ENCODE measurements around the gene DCPS. TPM values are rescaled to one million over a fixed set of nuclear protein-coding genes. Genes with fewer than 3 reads are reported as not detected.
"Not testable (repeated sequence)": the region's sequence is repeated elsewhere in the genome, so short reads cannot be mapped to it uniquely, and the experiment has no call there.

The DCPS gene
- total RNA-seq, 1 donor from 2014 or later: 11.2 TPM

DNA sequence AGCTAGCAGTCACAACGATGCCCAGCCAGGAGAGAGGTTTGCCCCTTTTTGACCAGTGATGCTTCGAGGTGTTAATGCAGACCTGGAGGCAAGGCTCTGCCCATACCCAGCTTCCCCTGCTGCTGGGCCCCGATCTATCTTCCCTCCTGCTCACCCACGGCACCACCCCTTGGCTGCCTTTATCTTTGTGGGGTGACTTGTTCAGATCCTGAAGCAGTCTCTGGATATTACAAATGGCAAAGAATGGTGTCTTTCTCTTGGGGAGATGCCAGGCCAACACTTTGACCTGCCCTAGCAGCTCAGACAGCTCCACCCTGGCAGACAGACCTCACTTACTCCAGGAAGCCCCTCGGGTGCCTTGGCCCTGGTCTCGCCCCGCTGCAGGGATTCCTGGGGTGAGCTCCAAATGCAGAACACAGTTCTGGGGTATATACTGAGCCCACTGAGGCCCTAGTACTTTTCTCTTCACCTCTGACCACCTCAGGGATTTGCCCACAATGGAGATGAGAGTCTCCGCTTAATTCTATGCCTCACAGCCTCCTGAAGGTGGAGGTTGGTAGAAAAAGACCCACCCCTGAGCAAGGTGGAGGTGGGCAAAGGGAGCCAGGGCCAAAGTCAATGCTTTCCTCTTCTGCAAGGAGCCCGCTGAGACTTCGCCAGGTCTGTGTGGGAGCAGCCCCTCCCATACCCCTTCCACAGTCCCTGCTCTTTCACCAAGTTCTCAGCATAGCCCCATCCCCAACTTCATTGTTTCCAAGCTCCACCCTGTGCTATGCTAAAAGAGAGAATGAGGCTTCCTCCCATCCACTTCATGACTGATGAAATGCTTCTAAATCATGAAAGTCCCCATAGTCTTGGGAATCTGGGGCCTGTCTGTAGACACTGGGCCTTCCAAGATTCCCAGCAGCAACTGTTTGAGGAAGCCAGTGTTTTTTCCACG lies 40.6 kb downstream of the DCPS start:
- TF ChIP-seq, protein P1, sequence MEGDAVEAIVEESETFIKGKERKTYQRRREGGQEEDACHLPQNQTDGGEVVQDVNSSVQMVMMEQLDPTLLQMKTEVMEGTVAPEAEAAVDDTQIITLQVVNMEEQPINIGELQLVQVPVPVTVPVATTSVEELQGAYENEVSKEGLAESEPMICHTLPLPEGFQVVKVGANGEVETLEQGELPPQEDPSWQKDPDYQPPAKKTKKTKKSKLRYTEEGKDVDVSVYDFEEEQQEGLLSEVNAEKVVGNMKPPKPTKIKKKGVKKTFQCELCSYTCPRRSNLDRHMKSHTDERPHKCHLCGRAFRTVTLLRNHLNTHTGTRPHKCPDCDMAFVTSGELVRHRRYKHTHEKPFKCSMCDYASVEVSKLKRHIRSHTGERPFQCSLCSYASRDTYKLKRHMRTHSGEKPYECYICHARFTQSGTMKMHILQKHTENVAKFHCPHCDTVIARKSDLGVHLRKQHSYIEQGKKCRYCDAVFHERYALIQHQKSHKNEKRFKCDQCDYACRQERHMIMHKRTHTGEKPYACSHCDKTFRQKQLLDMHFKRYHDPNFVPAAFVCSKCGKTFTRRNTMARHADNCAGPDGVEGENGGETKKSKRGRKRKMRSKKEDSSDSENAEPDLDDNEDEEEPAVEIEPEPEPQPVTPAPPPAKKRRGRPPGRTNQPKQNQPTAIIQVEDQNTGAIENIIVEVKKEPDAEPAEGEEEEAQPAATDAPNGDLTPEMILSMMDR (IDR thresholded peaks at IDR 0.05): no peak
- peaks cover 73% of the 10 kb centered on the region for H3K4me1 Mint-ChIP-seq (ENCODE audit: unreplicated experiment)
- no peak for DNase-seq (ENCODE audit: extremely low spot score, unreplicated experiment)
- no peaks in the 10 kb centered on the region for H3K27me3 Mint-ChIP-seq (ENCODE audit: unreplicated experiment)
- H3K27ac Mint-ChIP-seq (ENCODE audit: unreplicated experiment): no peak overlapping the region
- H3K9me3 Mint-ChIP-seq (ENCODE audit: unreplicated experiment): no peaks in the 10 kb centered on the region
- no peak overlapping the region for H3K4me3 Mint-ChIP-seq (ENCODE audit: unreplicated experiment)
- peaks cover 5% of the 10 kb centered on the region for H3K36me3 Mint-ChIP-seq (ENCODE audit: unreplicated experiment)

- Mint-ChIP-seq H3K27me3 (ENCODE audit: unreplicated experiment) (no peaks in the 10 kb centered on the region), H3K9me3 (ENCODE audit: unreplicated experiment) (no peaks in the 10 kb centered on the region), H3K27ac (ENCODE audit: unreplicated experiment) (no peak overlapping the region), H3K4me1 (ENCODE audit: unreplicated experiment) (peaks cover 66% of the 10 kb centered on the region), H3K4me3 (ENCODE audit: unreplicated experiment) (no peak overlapping the region), H3K36me3 (ENCODE audit: unreplicated experiment) (peaks cover 5% of the 10 kb centered on the region)
- TF ChIP-seq, protein P1 (IDR thresholded peaks at IDR 0.05): no peak
- DNase-seq (ENCODE audit: extremely low spot score, unreplicated experiment): no peak
Observed at GRCh38 chr11:126345283-126345682, 41.4 kb downstream of the DCPS start.

GRCh38 chr11:126345759-126346585 lies 42.1 kb downstream of the DCPS start:
- H3K4me3 Mint-ChIP-seq (ENCODE audit: unreplicated experiment): no peak overlapping the region
- no peaks in the 10 kb centered on the region for H3K9me3 Mint-ChIP-seq (ENCODE audit: unreplicated experiment)
- TF ChIP-seq, protein P1 (IDR thresholded peaks at IDR 0.05): no peak
- H3K4me1 Mint-ChIP-seq (ENCODE audit: unreplicated experiment): peaks cover 66% of the 10 kb centered on the region
- peak overlapping the region; percentile 63 for H3K27ac Mint-ChIP-seq (ENCODE audit: unreplicated experiment)
- peaks cover 9% of the 10 kb centered on the region for H3K36me3 Mint-ChIP-seq (ENCODE audit: unreplicated experiment)
- DNase-seq (ENCODE audit: extremely low spot score, unreplicated experiment): no peak
- no peaks in the 10 kb centered on the region for H3K27me3 Mint-ChIP-seq (ENCODE audit: unreplicated experiment)

DNA sequence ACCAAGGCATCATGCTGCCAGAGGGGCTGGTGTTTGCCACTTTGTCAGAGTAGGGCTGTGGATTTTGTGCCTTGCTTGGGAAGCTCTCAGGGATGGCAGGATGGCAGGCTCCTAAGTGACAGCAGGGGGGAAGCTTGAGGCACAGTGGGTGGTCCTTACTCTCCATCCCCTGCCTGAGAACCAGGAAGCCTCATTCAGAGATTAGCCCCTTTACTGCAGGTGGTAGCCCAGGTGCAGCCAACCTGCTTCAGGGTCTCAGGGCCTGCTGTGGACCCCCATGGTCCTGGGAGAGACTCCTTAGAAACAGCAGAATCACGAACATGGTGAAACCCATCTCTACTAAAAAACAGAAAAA lies 42.7 kb downstream of the DCPS start:
- DNase-seq (ENCODE audit: extremely low spot score, unreplicated experiment): no peak
- peak overlapping the region; percentile 63 for H3K27ac Mint-ChIP-seq (ENCODE audit: unreplicated experiment)
- no peak overlapping the region for H3K4me3 Mint-ChIP-seq (ENCODE audit: unreplicated experiment)
- H3K9me3 Mint-ChIP-seq (ENCODE audit: unreplicated experiment): no peaks in the 10 kb centered on the region
- TF ChIP-seq, protein P1 (IDR thresholded peaks at IDR 0.05): no peak
- peaks cover 10% of the 10 kb centered on the region for H3K36me3 Mint-ChIP-seq (ENCODE audit: unreplicated experiment)
- no peaks in the 10 kb centered on the region for H3K27me3 Mint-ChIP-seq (ENCODE audit: unreplicated experiment)
- peaks cover 61% of the 10 kb centered on the region for H3K4me1 Mint-ChIP-seq (ENCODE audit: unreplicated experiment)

DNA sequence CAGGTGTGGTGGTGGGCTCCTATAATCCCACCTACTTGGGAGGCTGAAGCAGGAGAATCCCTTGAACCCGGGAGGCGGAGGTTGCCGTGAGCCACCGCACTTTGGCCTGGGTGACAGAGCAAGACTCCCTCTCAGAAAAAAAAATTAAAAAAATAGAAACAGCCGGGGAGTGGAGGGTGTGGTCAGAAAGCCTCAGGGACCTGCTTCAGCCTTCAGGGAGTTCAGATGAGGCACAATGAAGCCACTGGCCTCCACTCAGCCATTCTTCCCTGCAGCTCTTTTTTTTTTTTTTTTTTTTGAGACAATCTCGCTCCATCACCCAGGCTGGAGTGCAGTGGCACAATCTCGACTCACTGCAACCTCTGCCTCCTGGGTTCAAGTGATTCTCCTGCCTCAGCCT lies 43.1 kb downstream of the DCPS start:
- not testable (repeated sequence) for H3K27me3 Mint-ChIP-seq (ENCODE audit: unreplicated experiment); DNase-seq (ENCODE audit: extremely low spot score, unreplicated experiment); H3K9me3 Mint-ChIP-seq (ENCODE audit: unreplicated experiment); H3K4me3 Mint-ChIP-seq (ENCODE audit: unreplicated experiment); H3K27ac Mint-ChIP-seq (ENCODE audit: unreplicated experiment)
- peaks cover 10% of the 10 kb centered on the region for H3K36me3 Mint-ChIP-seq (ENCODE audit: unreplicated experiment)
- peaks cover 57% of the 10 kb centered on the region for H3K4me1 Mint-ChIP-seq (ENCODE audit: unreplicated experiment)
